NCI-H187 (cell line): ENCODE measurements around the gene HDAC7.
"Not testable (repeated sequence)": the region's sequence is repeated elsewhere in the genome, so short reads cannot be mapped to it uniquely, and the experiment has no call there.

Experiments
- DNase-seq, 2 experiments: peaks; one replicate each; lab custom pipeline; 2025; lab: John Stamatoyannopoulos, UW

The HDAC7 gene

DNA sequence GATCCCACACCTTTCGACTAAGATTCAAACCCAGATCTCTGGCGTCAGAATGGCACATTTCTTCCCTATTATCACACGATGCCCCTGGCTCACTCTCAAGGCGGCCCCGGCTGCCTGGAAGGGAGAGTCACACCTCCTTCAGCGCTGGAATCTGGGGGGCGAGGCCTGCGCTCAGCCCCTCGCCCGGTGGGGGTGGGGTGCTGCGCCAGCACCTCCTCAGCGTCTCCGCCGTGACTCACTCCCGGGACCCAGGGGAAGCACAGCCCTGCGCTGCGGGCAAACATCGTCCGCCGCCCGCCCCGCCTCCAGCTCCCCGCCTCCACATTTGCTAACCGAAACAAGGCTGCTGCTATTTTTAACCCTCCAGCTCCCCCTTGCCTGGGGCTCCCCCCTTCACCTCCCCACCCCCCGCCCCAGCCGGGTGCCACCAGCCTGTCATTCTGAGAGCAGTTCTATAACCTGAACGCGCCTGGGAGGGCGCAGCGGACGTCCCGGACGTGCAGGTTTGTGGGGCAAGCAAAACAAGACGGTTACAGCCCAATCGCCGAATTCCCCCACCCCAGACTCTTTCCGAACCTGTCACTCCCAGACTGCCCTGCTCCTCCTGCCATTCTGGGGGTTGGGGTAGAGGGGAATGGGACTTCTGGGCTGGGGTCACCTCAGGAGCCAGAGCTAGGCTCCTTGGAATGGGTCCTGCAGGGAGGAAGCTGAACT, 6.7 kb downstream of the HDAC7 start:
- no peak for DNase-seq

DNA sequence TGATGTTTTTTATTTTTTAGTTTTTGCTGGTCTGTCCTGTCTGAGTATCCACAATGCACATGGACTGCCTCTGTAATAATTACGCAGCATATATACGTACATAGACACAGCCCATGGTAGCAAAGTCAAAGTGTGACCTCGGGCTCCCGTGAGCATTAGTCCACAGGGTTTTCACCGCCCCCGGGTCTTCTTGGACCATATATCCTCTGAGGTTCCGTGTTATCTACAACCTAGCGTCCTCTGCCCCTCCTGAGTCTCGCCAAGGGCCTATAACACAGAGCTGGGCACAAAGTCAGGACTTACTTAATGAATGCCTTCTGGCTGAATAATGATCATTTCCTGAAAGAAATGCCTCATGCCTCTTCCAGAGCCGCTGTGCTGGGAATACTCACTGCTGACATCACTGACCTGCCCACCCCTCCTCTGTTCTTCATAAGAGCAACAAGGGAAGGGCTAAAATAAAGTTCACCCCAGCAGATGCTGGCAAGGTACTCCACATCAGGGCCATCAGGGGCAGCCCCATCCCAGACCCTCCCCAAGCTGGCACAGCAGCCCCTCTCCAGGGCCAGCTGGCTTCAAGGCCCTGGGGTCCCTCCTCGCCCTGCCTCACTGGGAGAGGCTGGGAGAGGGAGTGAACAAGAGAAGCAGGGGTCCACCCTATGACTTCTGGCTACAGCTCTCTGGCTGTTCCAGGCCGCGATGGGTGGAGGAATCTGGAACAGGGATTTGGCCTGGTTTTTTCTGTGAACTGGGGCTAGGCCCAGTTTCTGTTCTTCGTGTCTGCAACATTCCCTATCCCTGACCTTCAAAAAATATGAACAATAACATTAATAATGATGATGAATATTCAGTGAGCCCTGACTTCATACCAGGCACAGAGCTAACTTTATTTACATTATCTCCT, 7.9 kb downstream of the HDAC7 start:
- DNase-seq = no peak

DNA sequence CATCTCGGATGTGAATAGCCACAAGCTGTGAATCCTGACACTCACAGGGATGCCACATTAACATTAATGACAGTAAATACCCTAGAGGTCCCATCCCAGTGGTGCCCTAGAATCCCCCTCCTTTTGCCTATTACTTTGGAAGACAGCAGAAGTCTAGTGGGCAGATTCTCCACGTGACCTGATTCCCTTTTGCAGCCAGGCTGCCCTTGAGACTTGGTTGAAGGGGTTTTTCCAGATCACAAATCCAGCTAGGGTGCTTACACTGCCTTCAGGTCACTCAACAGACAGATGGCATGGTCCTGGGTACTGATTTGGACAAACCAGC, 8.7 kb downstream of the HDAC7 start:
- no peak for DNase-seq

DNA sequence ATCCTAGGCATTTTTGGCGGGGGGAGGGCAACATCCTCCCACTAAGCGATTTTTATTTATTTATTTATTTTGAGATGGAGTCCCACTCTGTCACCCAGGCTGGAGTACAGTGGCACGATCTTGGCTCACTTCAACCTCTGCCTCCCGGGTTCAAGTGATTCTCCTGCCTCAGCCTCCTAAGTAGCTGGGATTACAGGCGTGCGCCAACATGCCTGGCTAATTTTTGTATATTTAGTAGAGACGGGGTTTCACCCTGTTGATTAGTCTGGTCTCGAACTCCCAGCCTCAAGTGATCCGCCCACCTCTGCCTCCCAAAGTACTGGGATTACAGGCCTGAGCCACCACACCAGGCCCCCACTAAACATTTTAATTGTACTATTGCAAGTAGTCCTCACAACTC, 10.2 kb downstream of the HDAC7 start:
- not testable (repeated sequence) for DNase-seq

DNA sequence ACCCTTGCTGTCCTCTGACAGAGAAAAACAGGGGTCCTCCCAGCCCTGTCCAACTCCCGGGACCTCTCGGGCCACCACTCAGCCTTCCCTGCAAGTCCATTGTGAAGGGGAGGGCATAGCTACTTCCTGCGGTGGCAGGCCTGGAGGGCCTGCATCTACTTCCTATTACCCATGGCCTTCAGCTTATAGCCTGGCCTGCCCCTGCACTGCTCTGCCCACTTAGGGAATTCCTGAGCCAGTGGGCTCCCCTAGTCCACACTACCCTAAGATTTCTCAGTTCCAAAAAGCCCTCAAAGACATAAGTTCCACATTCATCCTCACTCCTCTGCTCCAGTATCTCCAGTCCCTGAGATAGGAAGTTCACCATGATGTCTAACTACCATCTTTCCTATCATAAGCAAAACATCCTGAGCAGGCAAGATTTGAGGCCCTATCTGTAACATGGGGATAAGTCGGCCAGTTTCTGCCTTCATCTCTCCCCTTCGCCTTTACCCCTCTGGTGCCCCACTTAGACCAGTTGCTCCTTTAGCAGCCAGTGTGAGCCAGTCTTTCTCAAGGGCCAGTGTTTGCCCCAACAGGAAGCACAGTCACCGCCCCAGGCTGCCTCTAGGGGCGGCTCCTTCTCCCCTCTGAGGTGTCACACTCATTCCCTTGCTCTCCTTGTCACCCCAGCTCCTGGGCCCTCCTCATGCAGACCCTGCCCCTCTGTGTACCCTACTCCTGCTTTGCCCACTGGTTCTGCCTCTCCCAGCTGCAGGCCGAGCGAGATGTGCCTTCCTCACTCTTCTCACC, 10.9 kb downstream of the HDAC7 start:
- no peak for DNase-seq

DNA sequence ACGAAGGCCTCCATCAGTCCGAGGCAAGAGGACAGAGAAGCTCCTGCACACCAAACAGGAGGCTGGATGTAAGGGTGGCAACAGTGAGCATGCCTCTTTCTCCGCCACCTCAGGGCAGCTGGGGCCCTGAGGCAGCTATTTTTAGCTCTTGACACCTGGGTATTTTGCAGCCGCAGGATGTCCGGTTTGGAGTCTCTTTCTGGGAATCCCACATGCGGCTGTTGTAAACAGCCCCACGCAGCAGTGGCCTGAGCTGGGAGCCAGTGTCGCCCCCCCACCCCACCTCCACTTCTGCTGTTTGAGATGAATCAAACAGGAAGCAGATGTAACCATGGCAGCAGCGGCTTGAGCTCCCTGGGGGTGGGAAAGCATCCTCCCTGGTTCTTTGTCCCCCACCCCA, 11.7 kb downstream of the HDAC7 start:
- no peak for DNase-seq

DNA sequence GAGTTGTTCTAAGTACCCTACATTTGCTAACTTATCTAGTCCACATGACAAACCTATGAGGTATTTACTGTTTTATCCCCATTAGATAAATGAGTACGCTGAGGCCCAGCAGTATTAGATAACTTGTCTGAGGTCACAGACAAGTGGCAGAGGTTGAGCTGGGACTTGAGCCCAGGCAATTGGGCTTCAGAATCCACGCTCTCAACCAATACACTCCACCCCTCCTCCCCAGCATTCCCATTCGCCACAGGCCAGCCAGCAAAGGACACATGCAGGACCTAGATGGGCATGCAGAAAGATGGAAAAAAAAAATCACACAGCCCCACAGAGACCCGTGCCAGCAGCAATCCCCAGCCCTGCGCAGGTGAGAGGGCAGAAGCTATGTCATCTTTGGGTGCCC, 12.4 kb downstream of the HDAC7 start:
- DNase-seq = no peak

DNA sequence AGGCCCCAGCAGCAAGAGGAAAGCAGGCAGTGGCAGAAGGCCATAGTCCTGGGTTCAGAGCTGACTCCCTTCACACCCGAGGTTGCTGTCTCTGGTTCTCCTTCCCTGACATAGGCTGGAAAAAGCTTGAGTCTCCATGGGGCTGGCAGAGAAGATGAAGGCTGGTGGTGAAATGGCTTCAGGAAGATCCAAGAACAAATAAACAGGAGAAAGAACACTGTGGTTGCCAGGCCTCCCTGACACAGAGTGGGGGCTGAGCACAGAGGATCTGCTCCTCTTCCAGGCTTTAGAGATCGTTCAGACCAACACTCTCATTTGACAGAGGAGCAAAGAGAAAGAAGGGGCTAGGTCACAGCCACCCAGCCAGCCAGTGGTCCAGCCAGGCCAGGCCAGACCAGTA, 14.3 kb downstream of the HDAC7 start:
- DNase-seq = no peak

DNA sequence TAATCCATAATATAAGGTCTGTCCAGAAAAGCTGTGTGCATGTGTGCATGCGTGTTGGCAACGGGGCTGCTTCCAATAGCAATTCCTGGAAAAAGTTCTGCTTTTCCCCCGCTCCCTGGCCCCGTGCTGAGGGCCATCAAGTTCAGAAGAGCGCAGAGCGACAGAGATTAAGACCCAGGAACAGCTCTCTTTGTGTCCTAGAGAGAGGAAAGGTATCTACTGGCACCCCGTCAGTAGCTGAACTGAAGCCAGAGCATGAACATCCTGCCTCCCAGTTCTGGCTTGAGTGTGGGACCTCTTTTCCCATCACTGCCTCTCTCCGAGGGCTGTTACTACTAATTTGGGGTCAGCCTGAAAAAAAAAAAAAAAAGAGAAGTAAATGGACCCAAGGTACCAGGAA, 15.5 kb downstream of the HDAC7 start:
- no peak for DNase-seq

DNA sequence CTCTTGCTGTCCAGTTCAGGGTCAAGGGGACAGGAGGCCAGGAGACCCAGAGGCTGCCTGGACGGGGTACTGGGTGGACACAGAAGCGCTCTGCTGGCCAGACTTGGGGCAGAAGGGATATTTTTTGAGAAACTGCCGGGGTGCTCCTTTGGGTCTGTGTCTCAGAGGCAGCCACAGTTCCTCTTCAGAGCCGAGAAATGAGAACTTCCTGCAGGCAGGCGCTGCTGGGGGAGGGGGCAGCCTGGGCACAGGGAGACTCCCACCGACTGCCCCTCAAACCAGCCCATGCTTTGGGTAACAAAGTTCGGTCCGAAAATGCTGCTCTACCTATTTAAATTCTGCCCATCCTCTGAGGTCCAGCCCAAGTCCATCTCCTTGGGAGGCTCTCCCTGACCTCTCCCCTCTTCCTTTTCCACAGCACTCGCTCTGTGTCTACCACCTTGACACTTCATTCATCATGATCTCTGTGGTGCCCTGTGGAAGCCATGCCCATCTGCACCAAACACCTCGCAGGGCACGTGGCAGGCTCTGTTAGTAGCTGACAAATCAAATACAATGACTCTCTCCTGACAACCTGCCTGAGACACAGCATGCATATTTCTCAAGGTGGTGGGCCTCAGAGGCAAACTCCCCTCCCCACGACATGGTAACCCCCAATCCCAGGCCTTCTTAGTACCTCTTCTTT, 16.4 kb downstream of the HDAC7 start:
- DNase-seq = no peak

DNA sequence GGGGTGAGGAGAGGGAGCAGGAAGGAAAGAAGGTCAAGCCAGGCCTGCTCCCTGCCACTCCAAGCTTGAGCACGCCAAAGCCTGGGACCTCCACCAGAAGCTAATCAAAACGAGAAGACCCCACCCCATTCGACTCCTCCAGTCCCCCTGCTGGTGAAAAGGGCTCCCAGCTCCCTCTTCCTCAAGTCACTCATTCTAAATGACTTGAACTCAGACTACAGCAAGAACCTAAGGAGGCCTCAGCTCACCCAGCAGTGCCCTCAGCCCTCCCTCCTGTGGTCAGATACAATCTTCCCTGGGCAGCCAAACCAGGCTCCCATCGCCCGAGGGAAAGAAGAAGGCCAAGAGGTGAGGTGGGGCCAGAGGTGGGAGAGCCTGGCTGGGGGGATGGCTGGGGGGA, 17.4 kb downstream of the HDAC7 start:
- DNase-seq = no peak

DNA sequence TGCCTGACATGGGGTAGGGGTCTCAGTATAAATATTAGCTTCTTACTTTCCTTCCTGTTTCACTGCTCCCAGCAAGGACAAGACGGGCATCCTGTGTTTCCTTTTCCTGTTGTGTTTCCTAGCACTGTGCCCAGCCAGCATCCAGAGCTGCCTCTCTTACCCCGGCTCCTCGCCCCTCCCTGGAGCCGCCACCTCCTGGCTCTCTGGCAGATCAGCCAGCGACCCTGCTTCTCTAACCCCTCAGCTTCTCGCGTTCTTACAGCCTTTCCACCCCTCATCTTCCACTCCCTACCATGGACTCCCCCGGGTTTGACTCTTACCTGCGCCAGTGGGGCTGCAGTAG, 17.8 kb downstream of the HDAC7 start:
- no peak for DNase-seq

DNA sequence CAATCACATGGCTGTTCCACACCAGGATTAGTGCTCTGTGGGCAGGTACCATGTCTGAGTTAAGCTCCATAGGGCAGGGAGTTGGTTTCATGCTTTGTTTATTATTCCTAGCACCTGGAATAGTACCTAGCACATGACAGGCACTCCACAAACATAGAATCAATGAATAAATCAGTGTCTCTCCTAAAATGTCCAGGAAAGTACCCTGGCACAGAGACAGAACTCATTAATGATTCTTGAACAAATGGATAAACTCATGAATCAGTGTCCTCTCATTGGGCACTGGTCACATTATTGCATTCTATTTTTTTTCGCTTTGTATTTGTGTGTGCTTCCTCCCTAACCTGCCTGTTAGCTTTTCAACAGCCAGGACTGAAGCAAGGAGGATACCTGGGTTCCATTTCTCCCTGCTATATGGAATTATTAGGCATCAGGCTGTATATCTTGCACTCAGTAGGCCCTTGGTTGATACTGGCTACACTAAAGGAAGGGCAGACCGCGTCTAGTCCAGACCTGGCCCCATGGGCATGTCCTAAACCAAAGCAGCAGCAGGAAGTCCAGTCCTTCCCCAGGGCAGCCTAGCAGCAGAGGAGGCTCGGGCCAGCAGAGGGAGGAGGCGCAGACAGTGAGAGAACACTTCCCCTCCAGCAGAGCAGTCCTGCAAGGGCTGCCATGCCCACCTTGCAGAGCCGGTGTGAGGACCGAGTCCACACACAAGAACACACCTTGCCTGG, 18.4 kb downstream of the HDAC7 start:
- DNase-seq = no peak

DNA sequence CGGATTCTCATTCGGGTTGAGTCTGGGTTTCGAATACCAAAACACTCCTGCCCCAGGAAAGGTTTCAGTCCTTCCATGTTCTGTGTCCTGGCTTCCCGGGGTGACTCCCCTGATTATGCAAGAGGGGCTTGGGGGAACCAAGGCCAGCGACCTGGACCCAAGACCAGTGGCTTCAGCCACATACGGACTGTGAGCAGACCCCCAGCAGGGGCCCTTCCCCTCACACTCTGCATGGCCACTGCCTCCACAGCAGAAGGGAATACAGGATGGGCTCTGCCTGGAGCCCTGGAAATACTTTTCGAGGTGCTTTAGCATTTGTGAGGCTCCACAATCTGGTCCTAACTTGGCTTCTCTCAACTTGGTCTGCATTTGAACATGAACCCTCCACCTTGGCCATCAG, 19.1 kb downstream of the HDAC7 start:
- no peak for DNase-seq

DNA sequence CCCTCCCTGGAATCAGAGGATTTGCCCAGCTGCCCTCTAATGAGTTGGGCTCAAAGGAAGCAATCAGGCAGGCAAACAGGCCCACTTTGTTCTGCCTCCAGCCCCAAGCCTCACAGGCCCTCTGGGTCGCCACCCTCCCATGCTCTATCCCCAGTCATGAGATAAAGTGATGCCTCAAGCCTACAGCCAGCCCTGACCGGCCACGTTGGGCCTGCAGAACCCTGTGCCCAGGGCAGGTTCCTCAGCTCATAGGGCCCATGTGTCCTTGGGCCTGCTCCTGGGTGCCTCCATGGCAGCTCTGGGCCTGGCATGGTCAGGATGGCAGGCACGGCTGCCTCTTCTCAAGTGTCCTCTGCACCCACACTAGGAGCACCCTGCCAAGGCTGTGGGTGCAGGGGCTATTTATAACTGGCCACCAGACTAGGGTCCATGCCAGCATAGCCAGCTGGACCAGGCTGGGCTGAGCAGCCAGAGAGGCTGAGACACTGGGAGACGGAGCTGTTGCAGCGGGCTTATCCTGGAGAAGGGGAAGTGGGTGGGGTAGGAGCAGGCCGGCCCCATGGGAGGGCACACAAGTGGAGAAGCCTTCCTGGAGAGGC, 20.2 kb downstream of the HDAC7 start:
- no peak for DNase-seq

DNA sequence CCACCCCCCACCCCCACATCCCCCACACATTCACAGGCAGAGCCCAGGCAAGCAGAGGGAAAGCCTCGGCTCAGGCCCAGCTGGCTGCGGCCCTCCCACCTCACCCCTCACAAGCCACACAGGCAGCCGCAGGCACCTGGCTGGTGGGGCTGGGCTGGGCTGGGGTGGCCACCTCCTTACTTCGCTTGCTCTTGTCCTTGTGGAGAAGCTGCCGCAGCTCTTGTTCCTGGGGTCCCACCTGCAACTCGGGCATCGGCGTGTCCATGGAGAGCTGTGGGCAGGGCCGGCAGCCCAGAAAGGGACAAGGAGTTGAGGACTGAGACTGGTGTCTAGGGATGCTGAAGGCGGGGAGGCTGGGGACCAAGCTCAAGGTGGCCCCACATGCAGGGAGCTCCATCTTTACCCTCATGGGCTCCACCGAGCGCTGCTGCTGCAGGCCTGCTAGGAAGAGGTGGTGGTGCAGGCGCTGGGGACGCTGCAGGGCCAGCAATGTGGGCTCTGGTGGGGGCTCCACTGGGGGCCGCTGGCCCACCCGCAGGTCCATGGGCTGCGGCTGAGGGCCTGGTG, 21.2 kb downstream of the HDAC7 start:
- no peak for DNase-seq

DNA sequence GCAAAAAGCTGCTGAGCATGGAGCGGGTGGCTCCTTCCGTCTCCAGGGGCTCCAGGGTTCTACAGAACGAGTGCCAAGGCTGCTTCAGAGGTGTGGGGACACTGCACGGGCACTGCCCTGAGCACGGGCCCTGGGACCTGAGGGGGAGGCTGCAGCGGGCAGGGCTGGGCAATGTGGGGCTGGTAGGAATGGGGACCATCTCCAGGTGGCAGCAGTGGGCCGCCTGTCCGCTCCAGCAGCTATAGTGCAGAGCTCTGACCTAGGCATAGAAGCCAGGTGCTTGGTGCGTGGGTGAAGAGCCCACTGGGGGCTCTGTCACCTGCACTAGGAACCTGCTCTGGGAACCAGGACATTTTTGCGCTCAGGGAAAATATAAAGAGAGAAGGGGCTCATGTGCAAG, 22.3 kb downstream of the HDAC7 start:
- no peak for DNase-seq

DNA sequence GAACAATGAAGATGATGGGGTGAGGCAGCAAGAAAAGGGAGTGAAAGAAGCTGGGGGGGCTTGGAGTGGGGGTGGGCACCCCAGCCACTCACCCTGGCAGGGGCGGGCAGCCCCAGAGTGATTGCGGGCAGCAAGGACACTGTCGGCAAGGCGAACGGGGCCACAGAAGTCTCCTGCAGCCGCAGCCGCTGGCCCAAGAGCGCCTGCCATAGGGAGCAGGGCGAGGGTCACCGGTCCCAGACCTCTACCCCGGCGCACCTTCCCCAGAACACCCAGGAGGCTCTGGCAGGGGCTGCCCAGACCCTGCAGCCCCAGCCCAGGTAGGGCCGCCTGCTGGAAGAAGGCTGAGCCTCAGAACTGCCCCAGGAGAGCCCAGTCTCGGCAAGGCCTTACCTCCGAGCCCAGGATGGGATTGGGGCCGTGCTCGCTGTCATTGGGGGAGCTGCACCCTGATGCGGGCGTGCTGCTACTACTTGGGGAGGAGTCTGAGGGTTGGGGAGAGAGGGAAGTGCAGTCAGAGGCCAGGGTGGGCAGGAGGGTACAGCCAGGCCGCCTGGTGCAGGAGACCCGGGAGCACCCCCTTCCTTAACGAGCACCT, 23.8 kb downstream of the HDAC7 start:
- DNase-seq = no peak

DNA sequence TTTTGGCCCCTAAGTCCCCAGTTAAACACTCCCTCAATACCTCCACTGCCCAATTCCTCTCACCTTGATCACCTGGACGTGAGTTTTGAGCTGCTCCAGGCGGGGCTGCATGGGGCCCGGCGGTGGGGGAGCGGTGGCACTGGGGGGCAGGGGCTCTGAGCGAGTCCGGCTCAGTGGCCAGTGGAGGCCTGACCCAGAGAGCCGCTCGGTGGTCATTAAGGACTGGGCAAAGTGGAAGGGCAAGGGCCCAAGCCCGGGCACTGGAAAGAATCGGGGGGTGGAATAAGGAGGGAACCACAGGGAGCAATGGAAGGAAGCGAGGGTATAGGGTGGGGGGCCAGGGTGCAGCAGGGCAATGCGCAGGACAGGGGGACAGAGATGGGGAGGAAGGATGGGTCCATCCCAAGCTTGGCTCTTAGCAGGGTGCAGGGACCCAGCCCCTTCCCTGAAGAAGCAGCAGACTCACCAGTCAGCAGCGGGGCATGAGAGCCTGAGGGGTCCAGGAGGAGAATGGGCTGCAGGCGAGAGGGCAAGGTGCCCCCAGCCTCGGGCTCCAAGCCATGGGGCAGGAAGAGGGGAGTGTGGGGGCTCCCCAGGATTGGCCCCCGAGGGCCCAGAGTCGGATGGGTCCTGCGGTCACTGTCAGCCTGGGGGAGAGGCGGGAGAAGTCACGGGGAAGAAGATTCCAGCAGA, 24.4 kb downstream of the HDAC7 start:
- no peak for DNase-seq

DNA sequence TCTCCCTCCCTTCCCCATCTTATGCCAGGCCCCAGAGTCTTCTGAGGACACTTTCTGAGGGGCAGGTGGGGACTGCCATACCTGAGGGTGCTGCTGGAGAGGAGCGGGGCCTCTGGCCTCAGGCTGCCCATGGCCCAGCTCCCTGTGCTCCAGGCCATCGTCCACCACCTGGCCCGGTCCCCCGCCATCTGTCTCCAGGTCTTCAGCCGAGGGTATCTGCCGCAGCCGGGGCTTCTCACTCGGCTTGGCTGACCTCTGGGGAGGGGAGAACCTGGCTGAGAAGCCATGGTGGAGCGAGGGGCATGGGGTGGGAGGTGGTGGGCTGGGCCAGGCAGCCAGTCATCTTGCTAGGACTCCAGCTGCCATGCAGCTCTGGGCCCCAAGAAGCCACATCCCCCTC, 25.0 kb downstream of the HDAC7 start:
- DNase-seq = no peak
